GM12878 (cell line): ENCODE data around the gene IGSF8. TPM values are rescaled to one million over a fixed set of nuclear protein-coding genes. Genes with fewer than 3 reads are reported as not detected.
"Not testable (repeated sequence)": the region's sequence is repeated elsewhere in the genome, so short reads cannot be mapped to it uniquely, and the experiment has no call there.

Experiments used
- ATAC-seq: fragments of 200-7000 bp; cut with Tn5 transposase; 3 replicates; pipeline ENCODE4 v1.9.1; 2020; ENCODE audit warnings: mild to moderate bottlenecking, moderate library complexity
- BruUV-seq: library from RNA; stranded (reverse); fragments of 400-500 nt; replicated peaks from 2 replicates; lab custom pipeline; 2021; lab: Mats Ljungman, UMichigan
- CTCF ChIA-PET: fragments of 300-600 bp; sonication (Branson Sonifier 250); formaldehyde crosslinking; extraction: SDS; loops from one replicate; lab custom pipeline; 2021; ENCODE audit warnings: inconsistent platforms; lab: Yijun Ruan, JAX
- POLR2A ChIA-PET: fragments of 350-600 bp; formaldehyde crosslinking; extraction: SDS; loops from one replicate; lab custom pipeline; 2021; ENCODE audit warnings: inconsistent platforms; lab: Charles Lee
- RAD21 ChIA-PET: fragments of 300-600 bp; sonication (Branson Sonifier 250); formaldehyde crosslinking; loops from one replicate; lab custom pipeline; 2023; ENCODE audit warnings: antibody characterized with exemption; ENCODE audit not compliant: unreplicated experiment; lab: Charles Lee
- SMC1A ChIA-PET: fragments of 300-600 bp; sonication (Branson Sonifier 250); formaldehyde crosslinking; loops from one replicate; lab custom pipeline; 2023; ENCODE audit not compliant: unreplicated experiment, uncharacterized antibody; lab: Charles Lee
- DNase-seq: peaks from one replicate; pipeline ENCODE4 v3.0.0-alpha.2; 2011; ENCODE audit warnings: low read depth, low spot score
- FAIRE-seq: peaks from 3 replicates; lab custom pipeline; 2011; peaks lifted over from hg19 to GRCh38; lab: Jason Lieb, UNC
- H2AFZ ChIP-seq: 2 replicates; pipeline ENCODE4 v1.6.0; 2011; ENCODE audit warnings: low read depth, low read length, control low read depth; ENCODE audit not compliant: control insufficient read depth
- H3K27ac ChIP-seq: 2 replicates; pipeline ENCODE4 v1.5.1; 2011; ENCODE audit warnings: control low read depth; ENCODE audit not compliant: control insufficient read depth, insufficient read depth
- H3K27me3 ChIP-seq, 2 experiments: replicated peaks in 1 of 2; 2 replicates each; pipeline versions ENCODE4 v1.6.0 to v1.6.1; 2011; ENCODE audit warnings: low read length in 1 of 2; ENCODE audit not compliant: control insufficient read depth in 2 of 2, insufficient read depth in 2 of 2
- H3K36me3 ChIP-seq, 2 experiments: 2 replicates each; pipeline ENCODE4 v1.5.1; 2011; ENCODE audit warnings: low read length in 1 of 2; ENCODE audit not compliant: control insufficient read depth in 2 of 2, insufficient read depth in 2 of 2
- H3K4me1 ChIP-seq: 2 replicates; pipeline ENCODE4 v1.6.1; 2011; ENCODE audit warnings: mild to moderate bottlenecking, low read length, moderate library complexity, mixed read lengths; ENCODE audit not compliant: control insufficient read depth, insufficient read depth
- H3K4me2 ChIP-seq: 2 replicates; pipeline ENCODE4 v1.6.0; 2011; ENCODE audit warnings: control low read depth; ENCODE audit not compliant: control insufficient read depth, insufficient read depth
- H3K4me3 ChIP-seq: fragments of 200-600 bp; sonication (generic); 2 replicates; pipeline ENCODE4 v1.5.1; 2016
- H3K79me2 ChIP-seq: 2 replicates; pipeline ENCODE4 v1.6.0; 2011; ENCODE audit warnings: low read length; ENCODE audit not compliant: control insufficient read depth, insufficient read depth
- H3K9ac ChIP-seq: 2 replicates; pipeline ENCODE4 v1.8.0; 2011; ENCODE audit warnings: low read length, control low read depth, mixed read lengths; ENCODE audit not compliant: control insufficient read depth, insufficient read depth
- H3K9me3 ChIP-seq: replicated peaks from 3 replicates; pipeline ENCODE4 v1.5.1; 2011; ENCODE audit warnings: mild to moderate bottlenecking, low read length; ENCODE audit not compliant: control insufficient read depth, insufficient read depth
- H4K20me1 ChIP-seq: 2 replicates; pipeline ENCODE4 v1.6.0; 2011; ENCODE audit not compliant: control insufficient read depth, insufficient read depth
- CREB1 ChIP-seq: IDR thresholded peaks from 2 replicates; pipeline ENCODE4 v1.6.1; 2012; ENCODE audit warnings: low read depth, mild to moderate bottlenecking, inconsistent platforms
- ESRRA ChIP-seq: IDR thresholded peaks from 2 replicates; pipeline ENCODE4 v1.6.1; 2012; ENCODE audit warnings: mild to moderate bottlenecking, low read length, improper control_type of control experiment
- KAT2A ChIP-seq: conservative IDR thresholded peaks from 2 replicates; pipeline ENCODE4 v1.6.1; 2011; ENCODE audit warnings: low read depth, low read length; ENCODE audit not compliant: control insufficient read depth
- RCOR1 ChIP-seq: conservative IDR thresholded peaks from 2 replicates; pipeline ENCODE4 v1.6.1; 2012; ENCODE audit warnings: low read depth, low read length, improper control_type of control experiment
- SMARCA5 ChIP-seq: fragments of 450-650 bp; IDR thresholded peaks from 2 replicates; pipeline ENCODE4 v1.6.1; 2017; ENCODE audit warnings: mild to moderate bottlenecking
- STAT3 ChIP-seq: IDR thresholded peaks from 2 replicates; pipeline ENCODE4 v1.6.1; 2011; ENCODE audit warnings: low read depth, low read length, improper control_type of control experiment
- SUPT20H ChIP-seq: IDR thresholded peaks from 2 replicates; pipeline ENCODE4 v1.6.1; 2011; ENCODE audit warnings: low read depth, mild to moderate bottlenecking, low read length, moderate library complexity, borderline replicate concordance; ENCODE audit not compliant: control insufficient read depth
- SUZ12 ChIP-seq: fragments of 200-600 bp; sonication (generic); IDR thresholded peaks from one replicate; pipeline ENCODE4 v1.6.1; 2018; ENCODE audit warnings: antibody characterized with exemption, mild to moderate bottlenecking; ENCODE audit not compliant: unreplicated experiment
- WGBS: methylation state at CpG from one replicate; pipeline ENCODE4 v1.1.6; 2016; ENCODE audit warnings: low lambda C conversion rate; ENCODE audit not compliant: insufficient replicate concordance, insufficient coverage; ENCODE audit errors: missing lambda C conversion rate; 5-methylcytosine and 5-hydroxymethylcytosine counted together
- in situ Hi-C: fragments of 300-500 bp; cut with MboI; formaldehyde crosslinking; loops from 9 replicates; pipeline ENCODE4 v1.14.3; 2018; ENCODE audit warnings: mixed read lengths
- intact Hi-C: fragments of 100-400 bp; cut with micrococcal nuclease; formaldehyde crosslinking; loops from one replicate; pipeline ENCODE4 v1.14.2; 2022; ENCODE audit not compliant: unreplicated experiment
- polyA plus RNA-seq, 11 experiments: library from polyadenylated mRNA; depleted of rRNA in 4 of 11; unstranded in 6 of 11; stranded (reverse) in 5 of 11; fragments of >200 nt; fragmentation: Nextera tagmentation in 4 of 11; fragmentation: Illumina TruSeq in 1 of 11; extraction: Ambion mirVana in 4 of 11; extraction: Trizol in 1 of 11; gene quantifications; 1 replicate in 1 of 11; 2 replicates in 10 of 11; pipeline versions ENCODE4 v1.2.1 to v1.2.3, GENCODE V29; 2011 to 2016; ENCODE audit warnings: inconsistent platforms in 2 of 11, missing spikeins in 2 of 11, low read depth in 1 of 11
- total RNA-seq, 4 experiments: library from RNA; depleted of rRNA in 3 of 4; stranded (reverse); fragments of >200 nt in 3 of 4; fragmentation: Illumina TruSeq in 1 of 4; extraction: Trizol in 1 of 4; gene quantifications; 2 replicates each; pipeline versions ENCODE4 v1.2.1 to v1.2.3, GENCODE V29; 2013 to 2021
- TF ChIP-seq, protein P1 (sequence below): IDR thresholded peaks from 2 replicates; pipeline ENCODE4 v1.6.1; 2012; ENCODE audit warnings: low read depth, low read length, improper control_type of control experiment

IGSF8 gene
- total and polyA plus RNA-seq, 10 of the 15 experiments (the other 5 are each of a cell fraction or from before 2014, with no cell fraction given), result 0.64 to 24.7 (median 13.9) TPM

- no peaks in the 10 kb centered on the region for H3K36me3 ChIP-seq
- in situ Hi-C loops, result no loop called here
- H3K79me2 ChIP-seq, result no peaks in the 10 kb centered on the region
- SMC1A ChIA-PET, result no interaction called here
- no TSS peak for BruUV-seq
- no peaks in the 10 kb centered on the region for H4K20me1 ChIP-seq
- POLR2A ChIA-PET, result no interaction called here
- TF ChIP-seq CREB1, result no peak
- TF ChIP-seq SUZ12, result no peak
- TF ChIP-seq ESRRA, result no peak
- ATAC-seq, result no peak; the same call in 2 of the 3 replicates
- H3K27me3 ChIP-seq, result 0 out of 4 replicates have a peak, but pooled peaks cover 1 to 2% of the 10 kb centered on the region in 2 experiments
- DNase-seq, result no peak
- 23% methylated on average over 7 of the region's 7 CpGs for WGBS
- H3K9ac ChIP-seq, result no peak overlapping the region
- CTCF ChIA-PET, result interaction anchor here (0.6 to 1.4 kb wide), 4 partner anchors 50 to 650 kb away, joined by 3 to 4 read pairs (median 4); no protein-coding TSS in a partner anchor
- FAIRE-seq, result no peak
- H3K9me3 ChIP-seq, result no peaks in the 10 kb centered on the region
- intact Hi-C loops, result no loop called here
- no peak overlapping the region for H3K4me3 ChIP-seq
- RAD21 ChIA-PET, result no interaction called here
- no peaks in the 10 kb centered on the region for H3K4me1 ChIP-seq
- H2AFZ ChIP-seq, result no peak overlapping the region
- no peak overlapping the region for H3K27ac ChIP-seq
- H3K4me2 ChIP-seq, result no peak overlapping the region
Observed at GRCh38 chr1:160127865-160128523, 29.6 kb upstream of the IGSF8 start.

DNA sequence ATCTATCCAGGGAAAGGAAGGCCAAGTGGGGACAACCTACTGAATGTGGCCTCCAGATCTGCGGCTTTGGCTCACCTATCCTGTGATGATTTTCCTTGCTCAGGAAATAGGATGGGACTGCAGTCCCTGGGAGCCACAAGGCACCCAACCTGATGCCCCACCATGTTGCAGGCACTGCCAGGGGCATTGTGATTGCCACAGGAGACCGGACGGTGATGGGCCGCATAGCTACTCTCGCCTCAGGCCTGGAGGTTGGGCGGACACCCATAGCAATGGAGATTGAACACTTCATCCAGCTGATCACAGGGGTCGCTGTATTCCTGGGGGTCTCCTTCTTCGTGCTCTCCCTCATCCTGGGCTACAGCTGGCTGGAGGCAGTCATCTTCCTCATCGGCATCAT is 29.0 kb upstream of the IGSF8 start:
- no peak overlapping the region for H3K27ac ChIP-seq
- DNase-seq (no peak), ATAC-seq (no peak), FAIRE-seq (no peak)
- H3K4me2 ChIP-seq, result no peak overlapping the region
- no peaks in the 10 kb centered on the region for H4K20me1 ChIP-seq
- 0 out of 4 replicates have a peak, but pooled peaks cover 1 to 2% of the 10 kb centered on the region in 2 experiments for H3K27me3 ChIP-seq
- no peak overlapping the region for H2AFZ ChIP-seq
- H3K4me3 ChIP-seq, result no peak overlapping the region
- H3K9me3 ChIP-seq, result no peaks in the 10 kb centered on the region
- no TSS peak for BruUV-seq
- SMC1A ChIA-PET, result interaction anchor here (0.6 kb wide), 1 partner anchor 26 kb away, joined by 3 read pairs; no protein-coding TSS in a partner anchor
- H3K9ac ChIP-seq, result no peak overlapping the region
- intact Hi-C loops, result no loop called here
- WGBS, result 71% methylated on average over 9 of the region's 9 CpGs
- RAD21 ChIA-PET, result no interaction called here
- H3K36me3 ChIP-seq, result no peaks in the 10 kb centered on the region
- POLR2A ChIA-PET, result no interaction called here
- H3K4me1 ChIP-seq, result no peaks in the 10 kb centered on the region
- CTCF ChIA-PET, result interaction anchor here (0.6 to 1.3 kb wide), 3 partner anchors 49 to 651 kb away, joined by 3 to 4 read pairs (median 3); no protein-coding TSS in a partner anchor
- H3K79me2 ChIP-seq, result no peaks in the 10 kb centered on the region
- TF ChIP-seq, protein P1, sequence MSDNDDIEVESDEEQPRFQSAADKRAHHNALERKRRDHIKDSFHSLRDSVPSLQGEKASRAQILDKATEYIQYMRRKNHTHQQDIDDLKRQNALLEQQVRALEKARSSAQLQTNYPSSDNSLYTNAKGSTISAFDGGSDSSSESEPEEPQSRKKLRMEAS, result no peak
- TF ChIP-seq KAT2A (no peak), SMARCA5 (no peak), STAT3 (no peak), RCOR1 (no peak), SUPT20H (no peak)
- in situ Hi-C loops, result no loop called here

DNA sequence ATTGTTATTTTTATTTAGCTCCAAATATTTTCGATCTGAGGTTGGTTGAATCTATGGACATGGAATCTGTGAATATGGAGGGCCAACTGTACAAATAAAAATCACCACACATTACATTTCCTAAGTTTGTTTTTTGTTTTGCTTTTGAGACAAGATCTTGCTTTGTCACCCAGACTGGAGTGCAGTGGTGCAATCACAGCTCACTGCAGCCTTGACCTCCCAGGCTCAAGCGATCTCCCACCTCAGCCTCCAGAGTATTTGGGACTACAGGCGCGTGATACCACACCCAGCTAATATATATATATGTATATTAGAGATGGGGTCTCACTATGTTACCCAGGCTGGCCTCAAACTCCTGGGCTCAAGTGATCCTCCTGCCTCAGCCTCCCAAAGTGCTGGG is 27.9 kb upstream of the IGSF8 start:
- ChIA-PET CTCF (interaction anchor here (1.0 to 1.2 kb wide), 2 partner anchors 33 to 40 kb away, joined by 3 to 4 read pairs; no protein-coding TSS in a partner anchor), POLR2A (interaction anchor here (0.6 kb wide), 1 partner anchor 220 kb away, joined by 3 read pairs; no protein-coding TSS in a partner anchor), SMC1A (interaction anchor here (0.8 to 1.3 kb wide), 2 partner anchors 20 to 36 kb away, joined by 3 read pairs; no protein-coding TSS in a partner anchor)
- H3K4me1 ChIP-seq, H3K9ac ChIP-seq, H2AFZ ChIP-seq, DNase-seq, H3K27ac ChIP-seq, intact Hi-C loops, H3K79me2 ChIP-seq, ATAC-seq, H3K36me3 ChIP-seq, H3K4me2 ChIP-seq, BruUV-seq, H4K20me1 ChIP-seq, H3K27me3 ChIP-seq, in situ Hi-C loops, H3K4me3 ChIP-seq, H3K9me3 ChIP-seq, RAD21 ChIA-PET, FAIRE-seq: not testable (repeated sequence)
- WGBS, result 85% methylated on average over 2 of the region's 4 CpGs
